OCI-M1 (cell line): ENCODE measurements around the gene CCR5AS.
"Not testable (repeated sequence)": the region's sequence is repeated elsewhere in the genome, so short reads cannot be mapped to it uniquely, and the experiment has no call there.

Source experiments
- DNase-seq: peaks from one replicate; lab custom pipeline; 2025; lab: John Stamatoyannopoulos, UW

Gene CCR5AS

GRCh38 chr3:46405301-46406019 is 1.4 kb downstream of the CCR5AS start:
- DNase-seq: no peak

GRCh38 chr3:46402902-46403301 is 4.0 kb downstream of the CCR5AS start:
- not testable (repeated sequence) for DNase-seq

DNA sequence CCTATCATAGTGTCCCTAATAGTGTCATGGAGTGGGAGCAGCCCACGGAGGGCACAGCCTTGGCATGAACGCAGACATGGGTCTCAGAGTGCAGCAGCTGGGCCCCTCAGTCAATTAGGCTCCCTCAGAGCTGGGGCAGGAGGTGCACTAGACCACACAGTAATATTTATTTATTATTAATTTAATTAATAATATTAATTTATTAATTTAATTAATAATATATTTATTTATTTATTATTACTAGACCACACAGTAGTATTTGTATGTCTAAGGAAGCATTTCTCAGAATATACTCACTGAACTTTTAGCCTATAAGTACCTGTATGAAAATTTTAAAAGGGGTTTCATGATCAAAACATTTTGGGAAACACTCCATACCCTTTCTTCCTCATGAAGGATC is 5.3 kb downstream of the CCR5AS start:
- no peak for DNase-seq

- DNase-seq: no peak
Measured at GRCh38 chr3:46400846-46401245, 6.0 kb downstream of the CCR5AS start.

- peak; percentile 81 for DNase-seq
Measured at GRCh38 chr3:46400000-46400734, 6.7 kb downstream of the CCR5AS start.

GRCh38 chr3:46399557-46399956 is 7.3 kb downstream of the CCR5AS start:
- DNase-seq: peak; percentile 56

DNA sequence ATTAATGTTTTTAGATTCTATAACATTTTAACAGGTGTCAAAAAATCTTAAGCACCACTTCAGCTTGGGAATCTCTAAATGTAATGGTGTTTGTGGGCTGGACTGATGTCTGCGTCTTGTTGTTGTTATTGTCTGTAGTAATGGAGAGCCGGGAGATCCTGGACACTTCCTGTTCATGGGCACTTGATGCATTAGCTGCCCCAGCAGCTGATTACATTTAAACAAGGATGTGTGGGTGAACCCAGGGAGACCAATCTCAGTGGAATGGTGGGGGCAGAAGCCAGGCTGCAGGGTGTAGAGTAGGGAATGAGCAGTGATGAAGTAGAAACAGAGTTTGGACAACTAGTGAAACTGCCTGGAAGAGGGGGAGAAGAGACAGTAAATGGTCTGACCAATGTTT is 7.8 kb downstream of the CCR5AS start:
- DNase-seq: no peak

- DNase-seq: no peak
Measured at GRCh38 chr3:46398186-46398955, 8.5 kb downstream of the CCR5AS start.

DNA sequence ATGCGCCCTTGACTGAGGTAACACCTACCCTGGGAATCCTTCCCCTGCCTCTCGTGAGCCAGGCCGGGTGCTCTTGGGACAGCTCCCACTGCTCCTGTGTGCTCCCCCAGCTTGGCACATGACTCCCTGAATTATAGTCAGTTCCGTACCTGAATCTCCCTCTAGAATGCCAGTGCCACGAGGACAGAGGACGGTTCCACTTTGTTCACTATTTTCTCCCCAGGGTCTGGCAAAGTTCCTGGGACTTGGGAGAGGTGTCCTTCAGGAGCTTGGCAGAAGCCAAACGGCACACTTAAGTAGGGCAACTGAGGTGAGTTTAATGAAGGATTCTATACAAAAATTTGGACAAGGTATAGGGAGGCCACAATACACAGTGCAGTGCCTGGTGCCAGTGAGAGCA is 9.8 kb downstream of the CCR5AS start:
- no peak for DNase-seq

GRCh38 chr3:46395766-46396530 is 10.9 kb downstream of the CCR5AS start:
- DNase-seq: peak; percentile 47

DNA sequence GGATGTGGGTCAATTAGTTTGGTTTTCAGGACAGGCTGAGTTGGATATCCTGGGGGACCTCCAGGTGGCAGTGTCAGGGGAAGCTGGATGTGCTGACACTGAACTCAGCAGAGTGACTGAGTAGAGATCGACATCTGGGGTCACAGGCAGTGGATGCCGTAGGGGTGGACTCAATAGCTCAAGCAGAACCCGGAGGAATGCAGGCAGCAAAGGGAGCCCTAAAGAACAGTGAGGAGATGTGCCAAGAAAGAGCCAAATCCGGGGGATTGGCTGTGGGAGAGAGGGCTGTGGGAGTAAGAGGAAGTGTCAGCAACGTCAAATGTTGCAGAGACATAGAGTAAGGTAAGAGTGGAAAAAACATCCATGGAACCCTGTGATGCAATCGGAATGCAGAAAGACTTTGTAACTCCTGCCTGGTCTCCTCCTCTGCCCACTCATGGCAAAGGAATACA is 11.6 kb downstream of the CCR5AS start:
- DNase-seq: peak; percentile 50

- DNase-seq: peak; percentile 38
Measured at GRCh38 chr3:46393554-46394434, 13.1 kb downstream of the CCR5AS start.

- no peak for DNase-seq
Measured at GRCh38 chr3:46393011-46393410, 13.9 kb downstream of the CCR5AS start.

- DNase-seq: not testable (repeated sequence)
Measured at GRCh38 chr3:46391526-46391925, 15.3 kb downstream of the CCR5AS start.

DNA sequence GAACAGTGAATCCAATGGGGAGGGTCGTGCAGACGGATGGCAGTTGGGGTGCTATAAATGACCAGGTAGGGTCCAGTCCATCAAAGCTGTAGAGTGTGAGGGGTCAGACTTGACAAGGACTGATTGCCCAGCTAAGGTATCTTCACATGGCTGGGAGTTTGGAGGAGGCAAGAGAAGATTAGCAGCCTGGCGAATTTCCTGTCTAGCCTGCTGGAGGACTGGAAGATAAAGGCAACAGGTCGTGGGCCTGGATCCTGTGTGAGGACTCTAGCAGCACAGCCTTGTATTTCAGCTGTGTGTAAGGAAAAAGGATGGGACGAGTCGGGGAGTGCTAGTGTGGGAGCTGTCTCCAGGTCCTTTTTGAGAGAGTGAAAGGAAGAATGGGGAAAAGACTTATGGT is 17.6 kb downstream of the CCR5AS start:
- DNase-seq: no peak

GRCh38 chr3:46388847-46389246 is 18.0 kb downstream of the CCR5AS start:
- DNase-seq: not testable (repeated sequence)

- DNase-seq: peak; percentile 85
Measured at GRCh38 chr3:46386205-46386604, 20.7 kb downstream of the CCR5AS start.

- no peak for DNase-seq
Measured at GRCh38 chr3:46383951-46384330, 22.9 kb downstream of the CCR5AS start.

DNA sequence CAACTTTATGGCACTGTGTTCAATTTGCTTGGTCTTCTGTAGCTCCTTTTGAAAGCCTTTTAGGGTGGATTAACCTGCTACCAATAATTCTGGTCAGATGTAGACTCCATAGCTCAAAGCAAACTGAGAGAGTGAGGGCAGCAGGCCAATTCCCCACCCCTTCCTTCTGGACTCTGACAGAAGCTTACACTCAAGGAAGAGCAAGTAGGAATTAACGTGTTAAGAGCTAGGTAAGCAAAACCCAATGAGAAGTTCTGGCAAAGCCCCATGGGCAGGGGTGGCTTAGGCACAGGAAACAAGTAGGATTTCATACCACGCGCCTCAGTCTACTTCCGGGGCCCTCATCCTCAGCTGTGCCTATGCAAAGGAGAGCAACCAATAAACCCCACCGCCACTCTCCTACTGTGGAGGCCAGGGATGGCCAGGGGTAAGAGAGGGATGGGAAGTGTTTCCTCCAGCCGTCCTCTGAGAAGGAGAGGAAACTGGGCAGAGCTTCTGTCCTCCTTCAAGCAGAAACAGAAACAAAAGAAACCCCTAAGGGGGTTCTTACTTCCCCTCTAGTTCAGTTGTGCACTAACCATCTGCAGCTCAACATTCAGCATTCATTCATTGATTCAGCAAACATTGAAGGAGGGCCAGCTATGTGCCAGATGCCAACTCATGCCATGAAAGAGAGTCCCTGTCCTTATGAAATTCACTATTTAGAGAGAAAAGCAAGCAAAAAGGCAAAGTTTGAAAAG is 23.5 kb downstream of the CCR5AS start:
- DNase-seq: no peak

DNA sequence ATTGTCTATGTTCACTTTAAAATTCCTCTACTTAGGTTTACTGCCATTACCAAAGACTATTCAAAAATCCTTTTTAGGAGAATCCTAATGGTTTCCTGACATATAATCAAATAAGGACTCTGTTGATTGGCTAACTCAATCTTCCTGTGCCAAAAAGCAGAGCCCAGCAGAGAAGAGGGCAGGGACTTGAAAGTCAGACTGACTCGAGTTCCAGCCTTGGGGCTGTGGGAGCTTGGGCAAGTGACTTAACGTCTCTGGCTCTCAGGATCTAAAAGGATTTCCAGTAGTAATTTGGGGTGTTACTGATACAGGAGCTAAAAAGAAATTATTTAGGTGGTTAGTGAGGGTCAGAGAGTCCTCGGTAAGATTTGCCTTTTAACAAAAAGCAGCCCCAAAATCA is 25.2 kb downstream of the CCR5AS start:
- no peak for DNase-seq
